Amniotic stem cell (primary cell): Measurements from ENCODE around the gene SARS2.
"Not testable (repeated sequence)": the region's sequence is repeated elsewhere in the genome, so short reads cannot be mapped to it uniquely, and the experiment has no call there.

Source experiments
- DNase-seq: peaks from one replicate; lab custom pipeline; 2025; lab: John Stamatoyannopoulos, UW

SARS2 gene

GRCh38 chr19:38929929-38930775, at the start of gene SARS2:
Gene SARS2, minus strand, starts transcription at chr19:38930763. Its CDS starts 27 bp downstream, at chr19:38930736.
- peak; percentile 89 for DNase-seq

DNA sequence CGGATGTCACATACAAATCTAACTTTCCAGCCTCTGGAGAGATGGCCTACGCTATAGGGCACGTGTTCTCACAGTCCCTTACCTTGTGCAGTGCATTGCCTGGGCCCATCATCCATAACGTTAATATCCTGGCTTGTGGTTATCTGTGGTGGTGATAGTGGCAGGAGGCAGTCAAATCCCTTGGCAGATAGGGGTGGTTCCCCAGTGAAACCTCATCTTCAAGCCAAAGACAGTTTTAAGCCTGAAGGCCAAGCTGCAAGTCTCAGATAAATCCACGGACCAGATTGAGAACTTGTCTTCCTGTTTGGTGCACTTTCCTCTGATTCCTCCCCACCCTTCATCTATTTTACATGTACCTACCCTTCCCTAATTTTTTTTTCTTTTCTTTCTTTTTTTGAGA, 49.2 kb upstream of the SARS2 start:
- no peak for DNase-seq

GRCh38 chr19:38978326-38978689, 47.7 kb upstream of the SARS2 start:
- DNase-seq = no peak

DNA sequence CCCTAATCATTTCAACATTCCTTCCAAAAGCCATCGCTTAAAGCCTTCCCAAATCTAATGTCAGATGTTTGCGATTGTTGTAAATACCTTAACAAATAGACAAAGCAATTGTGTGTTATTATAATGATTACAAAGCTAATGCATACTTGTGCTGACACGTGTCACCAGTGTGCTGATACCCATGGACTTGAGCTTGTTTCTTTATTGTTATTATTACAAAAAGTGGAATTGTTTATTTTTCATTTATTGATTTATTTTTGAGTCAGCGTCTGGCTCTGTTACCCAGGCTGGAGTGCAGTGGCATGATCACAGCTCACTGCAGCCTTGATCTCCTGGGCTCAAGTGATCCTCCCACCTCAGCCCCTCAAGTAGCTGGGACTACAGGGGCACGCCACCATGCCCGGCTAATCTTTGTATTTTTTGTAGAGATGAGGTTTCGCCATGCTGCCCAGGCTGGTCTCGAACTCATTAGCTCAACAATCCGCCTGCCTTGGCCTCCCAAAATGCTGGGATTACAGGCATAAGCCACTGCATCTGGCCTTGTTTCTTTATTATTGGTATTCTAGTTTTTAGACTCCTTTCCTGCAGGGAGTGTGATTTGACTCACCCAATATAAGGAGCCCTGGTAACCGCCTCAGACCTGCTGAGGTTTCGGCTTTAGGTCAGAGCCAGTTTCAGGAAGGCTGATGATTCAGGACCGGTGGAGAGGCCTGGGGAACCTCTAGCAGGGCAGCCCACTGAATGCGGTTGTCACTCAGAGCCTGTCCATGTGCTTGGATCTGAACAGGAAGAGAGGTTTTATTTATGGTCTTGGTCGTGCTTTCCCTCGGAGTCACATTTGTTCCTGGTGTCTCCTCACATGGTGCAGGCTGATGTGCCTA, 47.1 kb upstream of the SARS2 start:
- no peak for DNase-seq

- DNase-seq = peak; percentile 28
These were observed 45.3 kb upstream of the SARS2 start for GRCh38 chr19:38975861-38976271.

DNA sequence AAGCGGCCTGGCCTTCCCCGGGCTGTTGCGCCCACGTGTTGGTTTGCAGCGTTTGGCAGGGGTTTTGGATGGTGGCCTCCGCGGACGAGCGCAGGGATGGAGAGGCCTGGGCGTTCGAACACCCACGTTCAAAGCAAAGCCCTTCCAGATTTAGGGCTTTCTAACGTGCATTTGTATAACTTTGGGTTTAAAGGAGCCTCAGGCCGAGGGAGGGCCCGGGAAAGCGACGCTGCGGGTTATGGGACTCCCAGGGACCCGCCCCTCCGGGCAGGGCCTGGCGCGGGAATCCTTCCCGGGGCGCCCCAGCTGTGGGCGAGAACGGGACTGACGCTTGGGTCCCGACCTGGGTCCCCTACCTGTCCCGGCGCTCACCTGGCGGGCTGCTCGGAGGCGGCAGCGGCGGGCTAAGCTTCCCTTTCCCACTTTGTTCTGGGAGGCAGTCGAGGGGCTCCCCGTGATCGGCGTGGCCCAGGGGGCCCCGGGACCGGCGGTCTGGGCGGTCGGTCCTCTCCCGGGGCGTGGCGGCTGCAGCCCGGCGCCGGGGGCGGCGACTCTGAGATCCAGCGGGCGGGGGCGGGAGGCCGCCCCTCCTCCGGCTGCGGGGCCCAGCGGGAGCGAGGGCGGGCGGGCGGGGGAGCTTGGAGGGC, 44.8 kb upstream of the SARS2 start, which contains the start of gene FBXO17:
Gene FBXO17 (minus strand): TSS at position 529 of the 647 bp plus-strand sequence. CDS start 25,423 bp downstream, outside the sequence.
- DNase-seq = peak; percentile 15

GRCh38 chr19:38974624-38975213, 44.2 kb upstream of the SARS2 start:
- DNase-seq = no peak

DNA sequence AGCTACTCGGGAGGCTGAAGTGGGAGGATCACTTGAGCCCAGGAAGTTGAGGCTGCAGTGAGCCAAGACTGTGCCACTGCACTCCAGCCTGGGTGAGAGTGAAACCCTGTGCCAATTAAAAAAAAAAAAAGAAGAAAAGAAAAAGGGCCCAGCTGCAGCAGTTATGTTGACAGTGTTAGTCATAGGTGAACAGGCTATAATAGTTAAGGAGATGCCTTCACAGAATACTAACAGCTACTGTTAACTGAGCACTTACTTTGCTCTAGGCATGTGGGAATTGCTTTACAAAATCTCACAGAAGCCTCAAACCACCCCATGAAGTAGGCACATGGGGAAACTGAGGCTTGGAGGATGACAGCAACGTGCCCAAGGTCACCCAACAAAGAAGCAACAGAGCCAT, 41.1 kb upstream of the SARS2 start:
- no peak for DNase-seq

GRCh38 chr19:38970664-38971532, 40.3 kb upstream of the SARS2 start:
- no peak for DNase-seq

GRCh38 chr19:38966149-38966548, 35.6 kb upstream of the SARS2 start:
- DNase-seq = not testable (repeated sequence)

DNA sequence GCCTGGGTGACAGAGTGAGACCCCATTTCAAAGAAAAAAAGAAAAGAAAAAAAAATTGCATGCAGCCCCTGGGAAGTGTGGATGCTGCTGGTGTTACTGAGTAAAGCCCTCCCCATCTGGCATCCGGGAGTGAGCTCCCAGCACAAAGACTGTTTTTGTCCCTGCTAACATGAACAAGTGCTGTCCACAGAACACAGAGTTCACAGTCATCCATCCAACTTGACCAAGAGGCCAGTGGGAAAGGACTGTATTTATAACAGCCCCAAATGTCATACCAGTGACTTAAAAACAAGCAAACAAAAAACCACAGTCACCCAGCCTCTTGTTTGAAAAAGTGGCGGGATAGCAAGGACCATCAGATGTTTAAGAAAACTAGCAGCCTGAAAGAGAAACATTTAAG, 34.2 kb upstream of the SARS2 start:
- DNase-seq = no peak

GRCh38 chr19:38959618-38960017, 29.1 kb upstream of the SARS2 start:
- no peak for DNase-seq

GRCh38 chr19:38958301-38958700, 27.7 kb upstream of the SARS2 start:
- DNase-seq = no peak

GRCh38 chr19:38956264-38956663, 25.7 kb upstream of the SARS2 start:
- no peak for DNase-seq

- DNase-seq = no peak
These were observed 23.1 kb upstream of the SARS2 start for GRCh38 chr19:38953677-38954076.

GRCh38 chr19:38952395-38953165, 22.0 kb upstream of the SARS2 start:
- DNase-seq = no peak

DNA sequence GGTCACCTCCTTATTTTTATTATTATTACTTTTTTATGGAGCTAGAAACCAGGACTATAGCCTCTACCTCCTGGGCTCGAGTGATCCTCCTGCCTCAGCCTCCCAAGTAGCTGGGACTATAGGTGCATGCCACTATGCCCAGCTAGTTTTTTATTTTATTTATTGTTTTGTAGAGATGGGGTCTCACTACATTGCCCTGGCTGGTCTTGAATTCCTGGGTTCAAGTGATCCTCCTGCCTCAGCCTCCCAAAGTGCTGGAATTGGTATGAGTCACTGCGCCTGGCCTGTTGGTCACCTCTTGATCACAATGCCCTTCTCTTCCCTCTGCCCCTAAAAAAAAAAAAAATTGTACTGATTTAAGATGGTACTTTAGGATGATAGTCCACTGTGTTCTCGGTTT, 20.6 kb upstream of the SARS2 start:
- no peak for DNase-seq

DNA sequence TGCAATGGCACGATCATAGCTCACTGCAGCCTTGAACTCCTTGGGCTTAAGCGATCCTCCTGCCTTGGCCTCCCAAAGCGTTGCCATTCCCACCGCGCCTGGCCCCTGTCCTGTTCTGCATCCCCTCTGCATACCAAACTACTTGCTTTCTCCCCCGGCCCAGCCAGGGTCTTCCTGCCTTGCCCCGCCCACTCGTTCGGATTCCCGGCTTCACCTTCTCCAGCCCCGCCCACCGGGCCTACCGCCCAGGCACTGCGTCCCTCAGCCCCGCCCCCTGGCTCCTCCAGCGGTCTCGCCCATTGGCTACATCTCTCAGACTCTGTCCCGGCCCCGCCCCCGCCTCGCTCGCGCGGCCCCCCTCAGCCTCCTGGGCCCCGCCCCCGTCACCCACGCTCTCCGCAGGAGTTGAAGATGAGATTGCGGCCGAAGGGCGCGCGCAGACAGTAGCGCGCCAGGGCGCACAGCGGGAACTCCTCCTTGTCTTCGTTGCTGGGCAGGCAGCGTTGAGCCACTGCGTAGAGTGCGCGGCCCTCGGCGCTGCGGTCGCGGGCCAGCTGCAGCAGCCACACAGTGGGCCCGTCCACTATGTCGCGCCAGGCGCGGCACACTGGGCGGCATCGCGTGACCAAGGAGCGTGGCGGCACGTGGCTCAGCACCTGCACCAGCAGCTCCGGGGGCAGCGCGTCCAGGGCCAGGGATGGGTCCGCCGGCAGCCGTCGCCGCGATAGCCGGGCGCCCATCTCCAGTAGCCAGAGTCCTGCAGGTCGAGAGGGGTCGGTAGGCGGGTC, 19.2 kb upstream of the SARS2 start:
- DNase-seq = no peak

DNA sequence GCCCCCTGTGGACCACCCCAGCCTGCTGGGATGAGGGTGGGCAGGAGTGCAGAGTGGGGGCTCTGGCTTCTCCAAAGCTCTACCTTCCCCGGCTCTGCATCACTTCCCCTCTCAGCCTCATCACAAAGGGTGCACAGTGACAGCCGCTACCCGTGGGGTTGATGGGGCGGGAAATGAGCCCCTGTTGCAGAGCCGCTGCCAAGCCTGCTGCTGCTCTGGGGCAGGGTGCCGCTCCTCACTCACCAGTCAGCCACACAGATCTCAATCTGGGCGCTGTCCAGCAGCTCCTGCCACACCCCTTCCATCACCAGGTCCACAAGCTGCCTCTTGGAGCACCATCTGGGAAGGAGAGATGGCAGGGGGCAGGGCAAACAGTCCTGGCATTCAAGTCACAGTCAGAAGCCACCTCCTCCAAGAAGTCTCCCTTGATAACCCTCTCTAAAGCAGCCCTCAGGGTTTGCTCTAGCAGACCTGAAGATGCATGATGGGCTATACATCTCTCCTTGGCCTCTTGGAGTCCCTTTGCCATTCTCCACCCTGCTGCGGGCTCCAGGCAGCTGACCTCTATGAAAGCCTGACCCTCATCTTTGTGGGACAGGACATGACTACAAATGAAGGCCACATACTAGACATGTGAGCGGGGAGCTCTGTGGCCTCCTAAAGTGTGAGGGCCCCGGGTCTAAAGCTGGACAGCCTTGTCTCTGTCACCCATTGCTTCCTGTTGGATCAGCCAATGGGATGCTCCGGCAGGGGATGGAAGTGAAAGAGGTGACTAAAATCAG, 15.9 kb upstream of the SARS2 start:
- DNase-seq = no peak
